Right lobe of liver (tissue), 4 donors: ENCODE data around the gene FANCG.

Experiments used
- POLR2A ChIP-seq: fragments of 450-650 bp; IDR thresholded peaks from one replicate; pipeline ENCODE4 v1.6.1; 2017; ENCODE audit warnings: antibody characterized with exemption, mild to moderate bottlenecking
- TF ChIP-seq, protein P1 (sequence below), 4 donors: fragments of 200-600 bp in 3 of 4; fragments of 450-650 bp in 1 of 4; IDR thresholded peaks; one replicate each; pipeline versions ENCODE4 v1.5.1 to v1.8.0; 2016 to 2022; ENCODE audit warnings: antibody characterized with exemption in 4 of 4, mild to moderate bottlenecking in 2 of 4
- donor health status: DM: no; HTN: no; CAD: no.
- donor health status: DM: no; HTN: no; CAD: no.
- donor health status: DM: no; HTN: yes; CAD: no.

GRCh38 chr9:35116898-35117551, 37.3 kb upstream of the FANCG start:
- TF ChIP-seq, protein P1, sequence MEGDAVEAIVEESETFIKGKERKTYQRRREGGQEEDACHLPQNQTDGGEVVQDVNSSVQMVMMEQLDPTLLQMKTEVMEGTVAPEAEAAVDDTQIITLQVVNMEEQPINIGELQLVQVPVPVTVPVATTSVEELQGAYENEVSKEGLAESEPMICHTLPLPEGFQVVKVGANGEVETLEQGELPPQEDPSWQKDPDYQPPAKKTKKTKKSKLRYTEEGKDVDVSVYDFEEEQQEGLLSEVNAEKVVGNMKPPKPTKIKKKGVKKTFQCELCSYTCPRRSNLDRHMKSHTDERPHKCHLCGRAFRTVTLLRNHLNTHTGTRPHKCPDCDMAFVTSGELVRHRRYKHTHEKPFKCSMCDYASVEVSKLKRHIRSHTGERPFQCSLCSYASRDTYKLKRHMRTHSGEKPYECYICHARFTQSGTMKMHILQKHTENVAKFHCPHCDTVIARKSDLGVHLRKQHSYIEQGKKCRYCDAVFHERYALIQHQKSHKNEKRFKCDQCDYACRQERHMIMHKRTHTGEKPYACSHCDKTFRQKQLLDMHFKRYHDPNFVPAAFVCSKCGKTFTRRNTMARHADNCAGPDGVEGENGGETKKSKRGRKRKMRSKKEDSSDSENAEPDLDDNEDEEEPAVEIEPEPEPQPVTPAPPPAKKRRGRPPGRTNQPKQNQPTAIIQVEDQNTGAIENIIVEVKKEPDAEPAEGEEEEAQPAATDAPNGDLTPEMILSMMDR (IDR thresholded peaks at IDR 0.05) = peak; percentile 90 to 98 (median 96)
- TF ChIP-seq POLR2A = no peak
